ENCODE data around the gene CALML3.

Gene CALML3

DNA sequence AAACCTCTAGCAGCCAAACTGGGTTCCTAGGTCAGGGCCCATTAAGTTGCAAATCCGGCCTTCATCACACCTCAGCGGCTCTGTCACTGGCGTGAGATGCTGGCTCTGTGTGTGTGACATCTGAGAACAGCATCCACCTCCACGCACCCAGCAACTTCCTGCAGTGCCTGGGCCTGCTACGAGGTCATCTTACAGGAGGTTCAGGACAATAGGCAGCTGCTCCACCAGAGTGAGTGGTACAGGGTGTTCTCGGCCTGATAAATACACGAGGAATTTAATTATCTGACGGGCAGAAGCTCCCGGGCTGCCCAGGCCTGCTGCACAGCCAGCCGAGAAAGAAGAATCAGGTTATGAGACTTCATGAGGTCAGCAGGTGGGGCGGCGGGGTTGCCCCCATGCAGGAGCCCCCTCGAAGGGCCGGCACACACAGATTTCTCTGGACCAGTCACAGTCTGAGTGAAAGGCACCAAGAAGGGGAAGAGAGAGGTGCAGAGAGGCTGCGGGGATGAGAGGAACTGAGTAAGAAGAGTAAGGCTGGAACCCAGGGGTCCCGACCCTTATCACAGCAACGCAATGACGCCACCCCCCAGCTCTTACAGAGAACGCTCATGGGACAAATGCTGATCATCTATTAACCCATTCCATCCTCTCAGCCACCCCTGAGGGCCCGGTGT is 49.3 kb downstream of the CALML3 start:
- DNase-seq: no peak

DNA sequence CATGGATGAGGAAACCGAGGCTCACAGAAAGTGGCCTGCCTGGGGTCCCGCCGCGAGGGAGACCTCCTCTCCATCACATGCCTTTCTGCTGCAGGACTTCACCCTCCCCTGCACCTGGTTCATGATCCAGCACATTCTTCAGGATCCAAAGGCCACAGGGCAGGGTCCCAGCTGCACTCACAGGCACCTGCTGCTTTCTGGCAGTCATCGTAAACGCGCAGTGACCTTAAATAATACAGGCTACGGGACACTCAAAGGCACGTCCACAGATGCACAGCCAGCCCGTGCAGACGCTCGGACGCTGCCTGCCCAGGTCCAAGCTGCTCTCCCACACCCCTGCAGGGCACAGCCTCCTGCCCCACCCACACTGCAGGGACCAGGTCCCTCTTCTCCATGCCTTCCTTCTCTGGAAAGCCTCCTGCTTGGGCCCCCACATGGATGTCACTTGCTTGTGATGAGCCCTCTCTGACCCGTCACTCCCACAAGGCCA is 49.9 kb downstream of the CALML3 start:
- DNase-seq: no peak

DNA sequence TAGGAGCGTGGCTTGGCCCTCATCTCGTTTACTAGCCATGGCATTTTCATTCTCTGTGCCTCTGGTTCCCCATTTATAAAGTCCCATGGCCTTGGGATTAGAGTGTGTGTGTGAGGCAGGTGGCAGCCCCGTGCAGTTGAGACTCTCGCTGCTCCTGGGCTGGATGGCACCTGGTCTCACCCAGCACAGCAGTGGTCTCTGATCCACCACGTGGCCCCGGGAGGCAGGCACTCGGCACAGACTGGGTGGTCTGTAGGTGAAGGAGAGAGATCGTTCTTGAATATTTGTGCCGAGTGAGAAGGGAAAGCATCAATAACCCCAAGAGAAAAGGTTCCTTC is 50.4 kb downstream of the CALML3 start:
- no peak for DNase-seq

DNA sequence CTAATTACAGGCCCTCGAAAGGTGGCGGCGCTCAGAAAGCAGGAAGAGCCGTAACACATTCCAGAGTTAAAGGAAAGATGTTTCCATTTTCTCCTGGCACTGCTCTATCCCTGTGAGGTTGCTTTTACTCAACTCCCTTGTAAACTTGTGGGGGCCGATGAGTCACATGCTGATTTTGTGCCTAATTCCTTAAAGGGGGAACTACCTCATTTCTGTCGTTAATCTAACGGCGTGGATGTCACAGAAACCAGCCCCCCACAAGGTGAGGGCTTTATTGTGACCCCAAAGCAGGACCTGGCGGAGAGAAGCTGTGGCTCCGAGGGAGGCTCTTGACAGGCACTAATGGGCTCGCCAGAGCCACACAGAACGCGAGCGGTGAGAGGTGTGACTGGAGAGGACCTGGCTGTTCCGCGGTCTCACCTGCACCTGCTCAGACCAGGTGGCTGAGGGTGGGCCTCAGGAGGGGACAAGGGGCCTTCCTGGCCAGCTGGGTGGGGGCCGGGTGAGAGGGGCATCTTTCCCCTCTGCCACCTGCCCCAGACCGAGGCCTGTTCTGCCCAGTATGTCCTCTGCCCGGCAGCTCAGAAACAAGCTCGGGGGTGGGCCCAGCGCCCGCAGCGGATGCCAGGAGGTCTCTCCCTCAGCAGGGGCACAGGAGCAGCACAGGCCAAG is 50.9 kb downstream of the CALML3 start:
- peak; percentile 43 for DNase-seq

DNA sequence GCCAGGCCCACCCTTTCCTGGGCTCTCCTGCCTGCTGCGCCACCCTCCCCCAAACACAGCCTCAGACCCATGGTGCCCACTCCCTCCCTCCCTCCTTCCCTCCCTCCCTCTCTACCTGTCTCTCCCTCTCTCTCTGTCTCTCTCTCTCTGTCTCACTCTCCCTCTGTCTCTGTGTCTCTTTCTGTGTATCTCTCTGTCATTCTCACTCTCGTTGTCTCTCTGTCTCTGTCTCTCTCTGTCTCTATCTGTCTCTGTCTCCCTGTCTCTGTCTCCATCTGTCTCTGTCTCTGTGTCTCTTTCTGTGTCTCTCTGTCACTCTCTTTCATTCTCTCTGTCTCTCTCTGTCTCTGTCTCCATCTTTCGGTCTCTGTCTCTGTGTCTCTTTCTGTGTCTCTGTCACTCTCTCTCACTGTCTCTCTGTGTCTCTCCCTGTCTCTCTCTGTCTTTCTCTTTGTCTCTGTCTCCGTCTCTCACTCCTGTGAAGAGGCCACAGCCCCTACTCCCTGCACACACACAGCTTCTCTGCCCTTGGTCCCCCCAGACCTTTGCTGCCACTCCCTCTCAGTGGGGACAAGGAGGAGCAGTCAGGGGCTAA is 51.5 kb downstream of the CALML3 start:
- no peak for DNase-seq
